IMR-90 (cell line): ENCODE results near the gene TTC39C. TPM values are rescaled to one million over a fixed set of nuclear protein-coding genes. Genes with fewer than 3 reads are reported as not detected.

Source experiments
- ATAC-seq: fragments of 200-7000 bp; cut with Tn5 transposase; 2 replicates; pipeline ENCODE4 v1.9.1; 2020; ENCODE audit warnings: low read depth, mild to moderate bottlenecking, moderate library complexity
- BruUV-seq: library from RNA; stranded (reverse); fragments of 400-500 nt; replicated peaks from 2 replicates; lab custom pipeline; 2021; lab: Mats Ljungman, UMichigan
- CTCF ChIA-PET: fragments of 300-600 bp; formaldehyde crosslinking; extraction: SDS; loops from one replicate; lab custom pipeline; 2021; ENCODE audit warnings: antibody characterized with exemption; lab: Yijun Ruan, JAX
- POLR2A ChIA-PET: fragments of 300-600 bp; sonication (Branson Sonifier 250); formaldehyde crosslinking; loops from one replicate; lab custom pipeline; 2022; ENCODE audit warnings: antibody characterized with exemption; ENCODE audit not compliant: unreplicated experiment; lab: Charles Lee
- DNase-seq: peaks from one replicate; pipeline ENCODE4 v3.0.0; 2013
- H2AFZ ChIP-seq: replicated peaks from 2 replicates; pipeline ENCODE3; 2013; ENCODE audit warnings: low read length, mild to moderate bottlenecking; ENCODE audit not compliant: poor library complexity
- H2AK5ac ChIP-seq: 2 replicates; pipeline ENCODE4 v1.6.1; 2013; ENCODE audit warnings: low read depth, low read length, inconsistent platforms
- H2AK9ac ChIP-seq: replicated peaks from 2 replicates; pipeline ENCODE3; 2013; ENCODE audit warnings: mild to moderate bottlenecking, low read depth, low read length, moderate library complexity; ENCODE audit not compliant: poor library complexity
- H2BK120ac ChIP-seq: 2 replicates; pipeline ENCODE4 v1.6.1; 2013; ENCODE audit warnings: low read depth, low read length, inconsistent platforms
- H2BK15ac ChIP-seq: 3 replicates; pipeline ENCODE4 v1.6.1; 2013; ENCODE audit warnings: low read depth, low read length, inconsistent platforms
- H2BK20ac ChIP-seq: 2 replicates; pipeline ENCODE4 v1.6.1; 2013; ENCODE audit warnings: low read depth, mild to moderate bottlenecking, inconsistent platforms, low read length, moderate library complexity
- H2BK5ac ChIP-seq: 2 replicates; pipeline ENCODE4 v1.6.1; 2013; ENCODE audit warnings: mild to moderate bottlenecking, low read depth, low read length, inconsistent platforms; ENCODE audit not compliant: poor library complexity, severe bottlenecking
- H3K14ac ChIP-seq: replicated peaks from 2 replicates; pipeline ENCODE4 v1.6.1; 2013; ENCODE audit warnings: low read depth, low read length, inconsistent platforms
- H3K18ac ChIP-seq: 2 replicates; pipeline ENCODE4 v1.6.1; 2013; ENCODE audit warnings: low read depth, low read length, control low read depth
- H3K23ac ChIP-seq: 2 replicates; pipeline ENCODE4 v1.6.1; 2013; ENCODE audit warnings: low read depth, low read length, inconsistent platforms
- H3K27ac ChIP-seq: 2 replicates; pipeline ENCODE4 v1.5.1; 2013; ENCODE audit warnings: mild to moderate bottlenecking, control low read depth, low read length; ENCODE audit not compliant: insufficient read depth
- H3K27me3 ChIP-seq: 2 replicates; pipeline ENCODE4 v1.6.1; 2013; ENCODE audit warnings: low read length; ENCODE audit not compliant: control insufficient read depth, insufficient read depth
- H3K36me3 ChIP-seq: 2 replicates; pipeline ENCODE4 v1.6.1; 2013; ENCODE audit warnings: low read length, mixed read lengths; ENCODE audit not compliant: control insufficient read depth, insufficient read depth
- H3K4ac ChIP-seq: 2 replicates; pipeline ENCODE4 v1.6.1; 2013; ENCODE audit warnings: low read depth, low read length, inconsistent platforms
- H3K4me1 ChIP-seq: 2 replicates; pipeline ENCODE4 v1.6.1; 2013; ENCODE audit warnings: low read length, mixed read lengths; ENCODE audit not compliant: control insufficient read depth, insufficient read depth
- H3K4me2 ChIP-seq: 2 replicates; pipeline ENCODE4 v1.6.1; 2013; ENCODE audit warnings: low read depth, mild to moderate bottlenecking, control low read depth, low read length, moderate library complexity
- H3K4me3 ChIP-seq: 2 replicates; pipeline ENCODE4 v1.5.1; 2013; ENCODE audit warnings: low read depth, mild to moderate bottlenecking, control low read depth, low read length, moderate library complexity; ENCODE audit not compliant: insufficient read depth
- H3K56ac ChIP-seq: 2 replicates; pipeline ENCODE4 v1.6.1; 2013; ENCODE audit warnings: low read length, inconsistent platforms; ENCODE audit not compliant: insufficient read depth; ENCODE audit errors: extremely low read depth
- H3K79me1 ChIP-seq, 2 experiments: 2 replicates each; pipeline ENCODE4 v1.6.1; 2013; ENCODE audit warnings: low read length in 2 of 2, inconsistent platforms in 1 of 2, low read depth in 1 of 2
- H3K9ac ChIP-seq: 2 replicates; pipeline ENCODE4 v1.6.1; 2013; ENCODE audit warnings: low read depth, low read length, control low read depth
- H3K9me1 ChIP-seq: 2 replicates; pipeline ENCODE4 v1.6.1; 2013; ENCODE audit warnings: low read length, inconsistent platforms; ENCODE audit not compliant: insufficient read depth
- H3K9me3 ChIP-seq: 2 replicates; pipeline ENCODE4 v1.6.1; 2013; ENCODE audit warnings: low read length; ENCODE audit not compliant: control insufficient read depth, insufficient read depth
- H4K20me1 ChIP-seq: 2 replicates; pipeline ENCODE4 v1.6.1; 2013; ENCODE audit warnings: low read length, inconsistent platforms; ENCODE audit not compliant: insufficient read depth
- H4K5ac ChIP-seq: 2 replicates; pipeline ENCODE4 v1.6.1; 2013; ENCODE audit warnings: mild to moderate bottlenecking, low read depth, low read length, control low read depth
- H4K8ac ChIP-seq, 2 experiments: 2 replicates each; pipeline ENCODE4 v1.6.1; 2013; ENCODE audit warnings: low read depth in 2 of 2, low read length in 2 of 2, control low read depth in 1 of 2, inconsistent platforms in 1 of 2
- H4K91ac ChIP-seq: 2 replicates; pipeline ENCODE4 v1.6.1; 2013; ENCODE audit warnings: low read depth, low read length, inconsistent platforms; ENCODE audit not compliant: insufficient read depth
- BHLHE40 ChIP-seq: fragments of 150-350 bp; IDR thresholded peaks from 2 replicates; pipeline ENCODE4 v1.6.1; 2016; ENCODE audit warnings: mild to moderate bottlenecking, low read depth, low read length
- CEBPB ChIP-seq: IDR thresholded peaks from 2 replicates; pipeline ENCODE4 v1.6.1; 2012; ENCODE audit warnings: low read depth, low read length, improper control_type of control experiment
- CHD1 ChIP-seq: IDR thresholded peaks from 2 replicates; pipeline ENCODE4 v1.6.1; 2012; ENCODE audit warnings: low read depth, low read length, improper control_type of control experiment
- FOS ChIP-seq: fragments of 150-350 bp; IDR thresholded peaks from 2 replicates; pipeline ENCODE4 v1.6.1; 2016; ENCODE audit warnings: low read depth, low read length
- SMC3 ChIP-seq: fragments of 150-350 bp; IDR thresholded peaks from 2 replicates; pipeline ENCODE4 v1.6.1; 2016; ENCODE audit warnings: low read depth, mild to moderate bottlenecking, antibody characterized with exemption, low read length, moderate library complexity
- WGBS, 2 experiments: methylation state at CpG; one replicate each; pipeline versions ENCODE4 v1.1.5 to v1.1.7; 2013; ENCODE audit warnings: missing lambda C conversion rate in 2 of 2; ENCODE audit not compliant: insufficient read length in 1 of 2; ENCODE audit errors: extremely low coverage in 2 of 2; 5-methylcytosine and 5-hydroxymethylcytosine counted together
- dilution Hi-C: fragments of 300-500 bp; cut with HindIII; formaldehyde crosslinking; loops from one replicate; pipeline ENCODE4 v1.14.3; 2018; ENCODE audit warnings: low sequenced_read_pairs; ENCODE audit not compliant: unreplicated experiment
- in situ Hi-C: fragments of 300-500 bp; cut with MboI; formaldehyde crosslinking; loops from 3 replicates; pipeline ENCODE4 v1.14.3; 2019; ENCODE audit warnings: low sequenced_read_pairs, inconsistent platforms, mixed read lengths
- intact Hi-C: fragments of 100-400 bp; cut with micrococcal nuclease; formaldehyde crosslinking; loops from 2 replicates; pipeline ENCODE4 v1.10.0; 2022
- polyA plus RNA-seq, 3 experiments: library from polyadenylated mRNA; depleted of rRNA; stranded (reverse); fragments of >200 nt; gene quantifications; 2 replicates each; pipeline ENCODE4 v1.2.3, GENCODE V29; 2012; ENCODE audit warnings: low replicate concordance in 1 of 3
- total RNA-seq: library from RNA; depleted of rRNA; stranded (reverse); fragments of >200 nt; gene quantifications from 2 replicates; pipeline ENCODE4 v1.2.3, GENCODE V29; 2012

The TTC39C gene
- total and polyA plus RNA-seq, 2 of the 4 experiments (the other 2 are of a cell fraction), result 8.0 to 20.8 TPM

- ChIA-PET POLR2A (no interaction called here), CTCF (no interaction called here)
- peaks cover 12% of the 10 kb centered on the region for H3K9me1 ChIP-seq
- H3K4me1 ChIP-seq, result peaks cover 6% of the 10 kb centered on the region
- peak overlapping the region; percentile 10; the same call in 1 of the 2 replicates for H2AK5ac ChIP-seq
- H4K20me1 ChIP-seq, result peaks cover 16% of the 10 kb centered on the region; the same call in 1 of the 2 replicates
- no CpG with 5 or more reads among the region's 4 CpGs for WGBS, 2 experiments
- no peak overlapping the region for H3K18ac ChIP-seq
- H2BK20ac ChIP-seq, result no peak overlapping the region
- H3K56ac ChIP-seq, result no peak overlapping the region
- H2BK15ac ChIP-seq, result no peak overlapping the region
- no peak overlapping the region for H4K8ac ChIP-seq
- TF ChIP-seq CHD1 (no peak), SMC3 (no peak), CEBPB (no peak), BHLHE40 (no peak), FOS (peak; percentile 48; the same call in 1 of the 2 replicates)
- no peak overlapping the region for H3K4me3 ChIP-seq
- ATAC-seq, result peak; percentile 87
- H3K23ac ChIP-seq, result no peak overlapping the region
- dilution Hi-C loops (no loop called here), intact Hi-C loops (no loop called here), in situ Hi-C loops (no loop called here)
- H4K5ac ChIP-seq, result no peak overlapping the region
- H3K14ac ChIP-seq, result no peak overlapping the region
- H2AFZ ChIP-seq, result no peak overlapping the region
- no peaks in the 10 kb centered on the region for H3K27me3 ChIP-seq
- H3K9ac ChIP-seq, result no peak overlapping the region
- peaks cover 18 to 34% of the 10 kb centered on the region in 2 experiments for H3K79me1 ChIP-seq
- no peak overlapping the region for H2AK9ac ChIP-seq
- no peak overlapping the region for H2BK120ac ChIP-seq
- H3K27ac ChIP-seq, result no peak overlapping the region
- H2BK5ac ChIP-seq, result no peak overlapping the region
- H3K36me3 ChIP-seq, result peaks cover 8% of the 10 kb centered on the region
- H3K4ac ChIP-seq, result no peak overlapping the region
- no peak overlapping the region for H3K4me2 ChIP-seq
- no peak overlapping the region for H4K91ac ChIP-seq
- peak; percentile 78 for DNase-seq
- H3K9me3 ChIP-seq, result no peaks in the 10 kb centered on the region
- BruUV-seq, result no TSS peak
Observed at GRCh38 chr18:24063121-24063731, 48.7 kb downstream of the TTC39C start.
